HUES6 (cell line): Measurements from ENCODE around the gene CLK2.
"Not testable (repeated sequence)": the region's sequence is repeated elsewhere in the genome, so short reads cannot be mapped to it uniquely, and the experiment has no call there.

Experiments
- H3K27ac ChIP-seq: 2 replicates; pipeline ENCODE4 v1.7.0; 2013; ENCODE audit warnings: low read depth, mild to moderate bottlenecking, low read length, inconsistent platforms
- H3K27me3 ChIP-seq: 2 replicates; pipeline ENCODE4 v1.6.1; 2013; ENCODE audit warnings: low read length; ENCODE audit not compliant: control insufficient read depth, insufficient read depth
- H3K36me3 ChIP-seq: 2 replicates; pipeline ENCODE4 v1.6.1; 2013; ENCODE audit warnings: low read length; ENCODE audit not compliant: control insufficient read depth, insufficient read depth
- H3K4me1 ChIP-seq: 2 replicates; pipeline ENCODE4 v1.6.1; 2013; ENCODE audit warnings: low read length; ENCODE audit not compliant: control insufficient read depth, insufficient read depth
- H3K4me3 ChIP-seq: 2 replicates; pipeline ENCODE4 v1.5.1; 2013; ENCODE audit warnings: low read depth, low read length
- H3K9ac ChIP-seq: one replicate; pipeline ENCODE4 v1.6.1; 2013; ENCODE audit warnings: mild to moderate bottlenecking, low read length
- H3K9me3 ChIP-seq: 2 replicates; pipeline ENCODE4 v1.6.1; 2013; ENCODE audit warnings: low read depth, low read length; ENCODE audit not compliant: control insufficient read depth, insufficient read depth

Gene CLK2

GRCh38 chr1:155236451-155236850, 36.9 kb downstream of the CLK2 start:
- no peak overlapping the region for H3K9ac ChIP-seq
- no peaks in the 10 kb centered on the region for H3K27me3 ChIP-seq
- H3K36me3 ChIP-seq, result peaks cover 14% of the 10 kb centered on the region
- H3K4me3 ChIP-seq, result no peak overlapping the region
- H3K9me3 ChIP-seq, result no peaks in the 10 kb centered on the region
- H3K27ac ChIP-seq, result no peak overlapping the region
- H3K4me1 ChIP-seq, result no peaks in the 10 kb centered on the region

GRCh38 chr1:155235375-155235774, 37.9 kb downstream of the CLK2 start:
- not testable (repeated sequence) for H3K9ac ChIP-seq

GRCh38 chr1:155233502-155233901, 39.8 kb downstream of the CLK2 start:
- H3K4me1 ChIP-seq, H3K9me3 ChIP-seq, H3K27me3 ChIP-seq, H3K27ac ChIP-seq, H3K9ac ChIP-seq, H3K4me3 ChIP-seq: not testable (repeated sequence)
- H3K36me3 ChIP-seq, result peaks cover 14% of the 10 kb centered on the region

More at GRCh38 chr1:155235375-155235774, 37.9 kb downstream of the CLK2 start:
- H3K4me1 ChIP-seq, H3K4me3 ChIP-seq, H3K27ac ChIP-seq, H3K27me3 ChIP-seq, H3K9me3 ChIP-seq: not testable (repeated sequence)
- H3K36me3 ChIP-seq, result peaks cover 14% of the 10 kb centered on the region

- not testable (repeated sequence) for H3K9me3 ChIP-seq, H3K4me1 ChIP-seq, H3K9ac ChIP-seq, H3K4me3 ChIP-seq, H3K27me3 ChIP-seq, H3K27ac ChIP-seq
- peaks cover 14% of the 10 kb centered on the region for H3K36me3 ChIP-seq
Observed at GRCh38 chr1:155232001-155232978, 41.0 kb downstream of the CLK2 start.

- H3K27ac ChIP-seq, H3K36me3 ChIP-seq, H3K9ac ChIP-seq, H3K4me3 ChIP-seq, H3K27me3 ChIP-seq, H3K9me3 ChIP-seq, H3K4me1 ChIP-seq: not testable (repeated sequence)
Observed at GRCh38 chr1:155231302-155231701, 42.0 kb downstream of the CLK2 start.

- Histone ChIP-seq H3K9ac (peak overlapping the region; percentile 92), H3K36me3 (no peaks in the 10 kb centered on the region), H3K4me3 (peak overlapping the region; percentile 72), H3K4me1 (peaks cover 15% of the 10 kb centered on the region), H3K27ac (peak overlapping the region; percentile 72), H3K9me3 (no peaks in the 10 kb centered on the region), H3K27me3 (no peaks in the 10 kb centered on the region)
Observed at GRCh38 chr1:155228096-155228427, 45.2 kb downstream of the CLK2 start.

GRCh38 chr1:155227261-155228095, 45.8 kb downstream of the CLK2 start:
- peak overlapping the region; percentile 72 for H3K27ac ChIP-seq
- peaks cover 15% of the 10 kb centered on the region for H3K4me1 ChIP-seq
- no peaks in the 10 kb centered on the region for H3K9me3 ChIP-seq

GRCh38 chr1:155226910-155227260, 46.4 kb downstream of the CLK2 start:
- Histone ChIP-seq H3K36me3 (no peaks in the 10 kb centered on the region), H3K27ac (peak overlapping the region; percentile 16; the same call in 1 of the 2 replicates), H3K4me3 (peak overlapping the region; percentile 82), H3K9ac (peak overlapping the region; percentile 69), H3K27me3 (no peaks in the 10 kb centered on the region), H3K4me1 (peaks cover 15% of the 10 kb centered on the region), H3K9me3 (no peaks in the 10 kb centered on the region)

More at GRCh38 chr1:155227261-155228095, 45.8 kb downstream of the CLK2 start:
- H3K27me3 ChIP-seq, result no peaks in the 10 kb centered on the region
- H3K36me3 ChIP-seq, result no peaks in the 10 kb centered on the region
- peak overlapping the region; percentile 92 for H3K9ac ChIP-seq
- peak overlapping the region; percentile 82 for H3K4me3 ChIP-seq

GRCh38 chr1:155226188-155226909, 47.0 kb downstream of the CLK2 start:
- Histone ChIP-seq H3K36me3 (no peaks in the 10 kb centered on the region), H3K27me3 (no peaks in the 10 kb centered on the region), H3K9ac (peak overlapping the region; percentile 69), H3K4me1 (peaks cover 15% of the 10 kb centered on the region), H3K9me3 (no peaks in the 10 kb centered on the region), H3K27ac (peak overlapping the region; percentile 16; the same call in 1 of the 2 replicates), H3K4me3 (peak overlapping the region; percentile 82)

- H3K27ac ChIP-seq, H3K4me3 ChIP-seq, H3K36me3 ChIP-seq, H3K9me3 ChIP-seq, H3K27me3 ChIP-seq, H3K9ac ChIP-seq: not testable (repeated sequence)
- H3K4me1 ChIP-seq, result peaks cover 15% of the 10 kb centered on the region
Observed at GRCh38 chr1:155225404-155225759, 47.9 kb downstream of the CLK2 start.
